Endothelial cell of umbilical vein (primary cell): Measurements from ENCODE around the gene PEG3.

Experiments used
- CTCF ChIP-seq, 2 donors: IDR thresholded peaks; 1 replicate in 1 of 2; 2 replicates in 1 of 2; pipeline ENCODE4 v1.5.1; 2011; ENCODE audit warnings: low read length in 2 of 2, mild to moderate bottlenecking in 2 of 2, moderate library complexity in 2 of 2, control low read depth in 1 of 2, inconsistent platforms in 1 of 2, low read depth in 1 of 2; ENCODE audit not compliant: insufficient read depth in 1 of 2; ENCODE audit errors: extremely low read depth in 1 of 2
- EZH2 ChIP-seq: IDR thresholded peaks from 2 replicates; pipeline ENCODE4 v1.6.1; 2012; ENCODE audit warnings: borderline replicate concordance, low read depth, mild to moderate bottlenecking, moderate library complexity, low read length, inconsistent platforms; ENCODE audit not compliant: severe bottlenecking
- JUN ChIP-seq: IDR thresholded peaks from 2 replicates; pipeline ENCODE4 v1.6.1; 2011; ENCODE audit warnings: borderline replicate concordance, low read depth; ENCODE audit not compliant: insufficient read length, insufficient read depth
- MYC ChIP-seq: IDR thresholded peaks from one replicate; pipeline ENCODE4 v1.6.1; 2011; ENCODE audit warnings: mild to moderate bottlenecking, low read depth, low read length
- POLR2A ChIP-seq: IDR thresholded peaks from 2 replicates; pipeline ENCODE4 v1.6.1; 2012; ENCODE audit warnings: low read depth, mild to moderate bottlenecking, control low read depth, low read length
- POLR2AphosphoS5 ChIP-seq: IDR thresholded peaks from 2 replicates; pipeline ENCODE4 v1.6.1; 2012; ENCODE audit warnings: low read depth, mild to moderate bottlenecking, control low read depth, low read length, moderate library complexity; ENCODE audit not compliant: insufficient read depth

- TF ChIP-seq CTCF (IDR thresholded peaks at IDR 0.05; ENCODE audit: extremely low read depth in 1 of 2, insufficient read depth in 1 of 2, low read depth in 1 of 2, low read length in 2 of 2) (no peak), POLR2AphosphoS5 (no peak), POLR2A (no peak), EZH2 (no peak), JUN (no peak), MYC (no peak)
Measured at GRCh38 chr19:56838909-56839651, 1.4 kb downstream of the PEG3 start.
